Testis (tissue), 2 donors: ENCODE data around the gene GRIK1.

Experiments used
- POLR2A ChIP-seq: fragments of 450-650 bp; IDR thresholded peaks from one replicate; pipeline ENCODE4 v1.6.1; 2017; ENCODE audit warnings: antibody characterized with exemption, mild to moderate bottlenecking, moderate library complexity
- TF ChIP-seq, protein P1 (sequence below), 3 experiments: fragments of 450-650 bp in 2 of 3; fragments of 200-600 bp in 1 of 3; sonication (generic) in 1 of 3; IDR thresholded peaks; one replicate each; pipeline ENCODE4 v1.5.1; 2016 to 2019; ENCODE audit warnings: antibody characterized with exemption in 3 of 3, mild to moderate bottlenecking in 2 of 3, moderate library complexity in 1 of 3

DNA sequence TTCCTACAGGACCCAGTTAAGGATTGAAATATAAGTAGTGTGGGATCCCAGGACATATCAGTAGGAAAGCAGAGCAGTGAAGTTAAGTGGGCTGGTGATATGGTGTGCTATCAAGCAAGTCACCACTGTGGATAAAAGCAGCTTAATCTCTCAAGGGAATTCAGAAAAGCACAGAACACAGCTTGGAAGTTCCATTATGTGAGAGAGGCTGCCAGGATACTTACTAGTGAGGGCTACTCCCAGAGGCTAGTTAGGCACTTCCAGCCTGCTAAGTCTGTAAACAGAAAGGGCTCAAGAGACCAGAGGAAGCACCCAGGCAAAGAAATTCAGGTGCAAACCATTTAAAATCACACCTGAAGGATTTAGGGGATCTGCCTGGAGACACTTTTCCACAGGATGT lies 18.8 kb upstream of the GRIK1 start:
- TF ChIP-seq POLR2A: no peak
- TF ChIP-seq, protein P1, sequence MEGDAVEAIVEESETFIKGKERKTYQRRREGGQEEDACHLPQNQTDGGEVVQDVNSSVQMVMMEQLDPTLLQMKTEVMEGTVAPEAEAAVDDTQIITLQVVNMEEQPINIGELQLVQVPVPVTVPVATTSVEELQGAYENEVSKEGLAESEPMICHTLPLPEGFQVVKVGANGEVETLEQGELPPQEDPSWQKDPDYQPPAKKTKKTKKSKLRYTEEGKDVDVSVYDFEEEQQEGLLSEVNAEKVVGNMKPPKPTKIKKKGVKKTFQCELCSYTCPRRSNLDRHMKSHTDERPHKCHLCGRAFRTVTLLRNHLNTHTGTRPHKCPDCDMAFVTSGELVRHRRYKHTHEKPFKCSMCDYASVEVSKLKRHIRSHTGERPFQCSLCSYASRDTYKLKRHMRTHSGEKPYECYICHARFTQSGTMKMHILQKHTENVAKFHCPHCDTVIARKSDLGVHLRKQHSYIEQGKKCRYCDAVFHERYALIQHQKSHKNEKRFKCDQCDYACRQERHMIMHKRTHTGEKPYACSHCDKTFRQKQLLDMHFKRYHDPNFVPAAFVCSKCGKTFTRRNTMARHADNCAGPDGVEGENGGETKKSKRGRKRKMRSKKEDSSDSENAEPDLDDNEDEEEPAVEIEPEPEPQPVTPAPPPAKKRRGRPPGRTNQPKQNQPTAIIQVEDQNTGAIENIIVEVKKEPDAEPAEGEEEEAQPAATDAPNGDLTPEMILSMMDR (IDR thresholded peaks at IDR 0.05): no peak
